GM21360 (cell line): ENCODE data around the gene GBA2.

ENCODE experiments used
- ATAC-seq: cut with Tn5 transposase; IDR thresholded peaks from one replicate; pipeline ENCODE4 v1.9.1; 2021; ENCODE audit warnings: mild to moderate bottlenecking, moderate library complexity; ENCODE audit not compliant: unreplicated experiment

Gene GBA2

GRCh38 chr9:35740243-35740642 lies 8.8 kb downstream of the GBA2 start:
- ATAC-seq: no peak

- no peak for ATAC-seq
These were observed 10.1 kb downstream of the GBA2 start for GRCh38 chr9:35738924-35739323.

DNA sequence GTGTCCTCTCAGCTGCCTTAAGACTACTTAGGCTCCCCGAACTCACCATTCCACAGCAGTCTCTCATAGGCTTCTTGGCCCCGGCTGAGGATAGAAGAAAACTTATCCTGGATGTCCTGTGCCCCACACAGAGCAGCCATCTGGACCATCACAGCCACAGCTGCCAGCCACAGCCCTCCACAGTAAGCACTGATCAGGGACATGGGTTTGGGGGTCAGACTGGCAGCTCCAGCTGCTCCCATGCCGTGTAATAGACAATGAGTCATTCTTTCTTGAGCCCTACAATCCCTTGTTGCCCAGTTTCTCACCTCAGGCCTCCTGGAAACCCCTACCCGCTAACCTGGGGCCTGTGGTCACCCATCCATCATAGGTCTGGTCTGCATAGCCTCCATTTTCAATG lies 10.8 kb downstream of the GBA2 start:
- ATAC-seq: no peak

GRCh38 chr9:35737143-35737542 lies 11.9 kb downstream of the GBA2 start:
- ATAC-seq: no peak

DNA sequence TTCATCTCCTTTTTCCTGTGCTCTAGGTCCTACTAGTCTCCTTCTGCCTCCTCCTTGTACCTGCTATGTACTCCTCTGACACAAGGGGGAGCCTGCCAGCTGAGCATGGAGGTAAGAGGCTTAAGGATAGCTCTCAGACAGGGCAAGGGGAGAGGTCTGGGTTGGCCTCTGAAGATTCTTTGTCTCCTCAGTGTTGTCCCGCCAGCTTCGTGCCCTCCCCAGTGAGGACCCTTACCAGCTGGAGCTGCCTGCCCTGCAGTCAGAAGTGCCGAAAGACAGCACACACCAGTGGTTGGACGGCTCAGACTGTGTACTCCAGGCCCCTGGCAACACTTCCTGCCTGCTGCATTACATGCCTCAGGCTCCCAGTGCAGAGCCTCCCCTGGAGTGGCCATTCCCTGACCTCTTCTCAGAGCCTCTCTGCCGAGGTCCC lies 12.8 kb downstream of the GBA2 start:
- ATAC-seq: no peak

- ATAC-seq: no peak
These were observed 14.9 kb downstream of the GBA2 start for GRCh38 chr9:35734096-35734495.

- ATAC-seq: peak; percentile 1
These were observed 16.1 kb downstream of the GBA2 start for GRCh38 chr9:35732800-35733541.

GRCh38 chr9:35732185-35732799 lies 16.7 kb downstream of the GBA2 start, which contains the start of the genes CREB3 and TLN1:
Gene CREB3 (plus strand): TSS chr9:35732666. CDS start chr9:35732773, 107 bp downstream.
Gene TLN1 (minus strand): TSS chr9:35732195. CDS start chr9:35725694, 6,501 bp downstream.
- ATAC-seq: peak; percentile 71

DNA sequence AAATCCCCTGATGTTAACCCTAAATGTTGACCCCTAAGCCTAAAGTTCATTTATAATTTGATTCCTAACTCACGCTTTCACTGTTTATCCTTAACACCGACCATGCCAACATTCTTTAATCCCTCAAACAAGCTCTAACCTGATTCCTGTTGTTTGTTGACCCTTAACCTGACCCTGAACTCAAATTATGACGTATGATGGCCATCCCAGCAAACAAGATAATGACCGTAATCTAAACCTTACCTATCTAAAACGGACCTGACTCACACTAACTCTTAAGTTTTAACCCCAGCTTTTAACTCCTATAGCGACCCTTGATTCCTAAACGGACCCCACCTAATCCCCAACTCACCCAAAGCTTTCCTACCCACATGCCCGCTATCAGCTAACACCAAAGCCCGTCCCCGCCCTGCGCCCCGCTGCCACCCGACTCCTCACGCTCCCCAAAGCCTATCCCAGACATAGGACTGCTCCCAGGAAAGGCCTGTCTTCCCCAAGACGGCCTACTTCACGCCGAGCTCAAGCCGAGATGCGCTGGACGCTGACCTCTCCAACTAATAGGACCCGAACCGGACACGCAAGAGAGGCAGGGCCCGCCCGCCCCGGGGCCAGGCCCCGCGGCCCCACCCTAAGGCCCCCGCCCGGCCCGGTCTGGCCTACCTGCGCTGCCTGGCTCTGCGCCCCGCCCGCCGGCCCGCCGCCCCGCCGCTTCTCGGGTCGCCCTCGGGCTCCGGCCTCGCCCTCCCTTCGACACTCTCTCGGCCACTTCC lies 17.4 kb downstream of the GBA2 start:
- ATAC-seq: no peak

- no peak for ATAC-seq
These were observed 18.6 kb downstream of the GBA2 start for GRCh38 chr9:35730486-35730854.

DNA sequence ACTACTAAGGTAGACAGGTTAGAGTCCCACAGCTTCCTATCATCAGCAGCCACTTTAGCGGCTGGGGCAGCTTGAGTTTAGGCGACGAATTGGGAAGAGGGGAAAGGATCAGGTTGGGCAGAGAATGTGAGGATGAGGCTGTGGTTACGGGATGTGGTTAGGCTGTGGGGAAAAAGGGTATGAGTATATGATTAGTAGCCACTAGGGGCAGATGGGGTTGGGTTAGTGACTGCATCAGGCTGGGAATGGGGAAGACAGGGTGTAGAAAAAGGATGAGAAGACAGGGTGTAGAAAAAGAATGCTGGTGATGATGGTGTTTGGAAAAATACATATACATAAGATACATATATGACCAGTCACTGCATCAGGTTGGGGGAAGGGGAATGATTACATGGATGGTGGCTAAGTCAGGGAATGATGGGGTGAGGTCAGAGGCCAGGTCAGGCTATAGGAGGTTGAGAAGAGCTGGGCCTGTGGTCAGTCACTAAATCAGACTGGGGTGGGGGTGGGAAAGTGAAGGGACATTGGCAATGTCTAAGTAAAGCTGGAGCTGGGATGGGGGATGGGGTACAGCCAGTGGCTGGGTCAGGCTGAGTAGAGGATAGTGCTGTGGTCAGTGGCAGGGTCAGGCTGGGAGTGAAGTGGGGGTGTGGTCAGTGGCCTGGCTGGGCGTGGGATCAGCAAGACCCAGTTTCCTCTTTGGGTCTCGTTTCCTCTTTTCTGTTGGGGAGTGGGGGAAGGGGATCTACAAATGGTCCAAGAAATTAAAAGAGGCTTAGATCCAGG lies 19.1 kb downstream of the GBA2 start:
- no peak for ATAC-seq

- no peak for ATAC-seq
These were observed 19.9 kb downstream of the GBA2 start for GRCh38 chr9:35729101-35729500.

DNA sequence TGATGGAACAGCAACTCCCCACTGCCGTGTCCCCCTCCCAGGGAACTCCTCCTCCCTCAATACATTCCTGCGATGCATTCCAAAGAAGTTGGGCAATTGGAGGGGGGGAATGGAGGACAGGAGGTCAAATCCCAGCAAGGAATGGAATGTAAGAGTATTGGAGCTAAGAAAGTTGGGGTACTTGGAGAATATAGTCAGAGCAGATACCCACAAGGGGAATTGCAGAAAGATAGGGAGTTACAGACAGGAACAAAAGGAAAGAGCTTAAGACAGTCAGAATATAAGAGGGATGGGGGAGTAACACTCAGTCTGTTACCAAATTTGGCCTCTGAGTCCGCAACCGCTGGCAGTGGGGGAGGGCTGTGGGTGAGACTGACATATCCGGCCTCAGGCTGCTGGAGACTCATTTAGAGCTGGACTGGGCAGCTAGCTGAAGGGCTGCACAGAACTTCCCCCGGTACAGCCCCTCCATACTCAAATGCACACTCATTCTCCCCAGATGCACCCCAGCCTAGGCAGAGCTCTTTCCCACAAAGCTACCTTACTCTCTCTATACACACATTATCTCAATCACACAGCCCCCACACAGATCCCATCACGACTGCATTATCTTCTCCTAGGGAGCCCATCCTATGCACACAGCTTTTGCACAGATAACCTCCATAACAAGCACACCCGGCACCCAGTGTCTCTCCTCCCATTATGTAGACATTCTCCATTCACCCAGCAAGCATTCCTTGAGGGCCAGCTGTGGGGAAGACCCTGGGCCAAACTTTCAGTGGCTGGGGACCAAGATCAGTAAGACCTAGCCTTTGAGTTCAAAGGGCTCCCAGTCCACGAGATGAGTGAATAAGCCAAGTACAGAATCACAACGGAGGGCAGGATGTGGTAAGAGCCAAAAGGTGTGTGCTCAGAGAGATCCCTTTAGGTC lies 20.7 kb downstream of the GBA2 start:
- ATAC-seq: no peak

- ATAC-seq: no peak
These were observed 21.4 kb downstream of the GBA2 start for GRCh38 chr9:35727676-35728040.

- no peak for ATAC-seq
These were observed 22.1 kb downstream of the GBA2 start for GRCh38 chr9:35726931-35727330.

DNA sequence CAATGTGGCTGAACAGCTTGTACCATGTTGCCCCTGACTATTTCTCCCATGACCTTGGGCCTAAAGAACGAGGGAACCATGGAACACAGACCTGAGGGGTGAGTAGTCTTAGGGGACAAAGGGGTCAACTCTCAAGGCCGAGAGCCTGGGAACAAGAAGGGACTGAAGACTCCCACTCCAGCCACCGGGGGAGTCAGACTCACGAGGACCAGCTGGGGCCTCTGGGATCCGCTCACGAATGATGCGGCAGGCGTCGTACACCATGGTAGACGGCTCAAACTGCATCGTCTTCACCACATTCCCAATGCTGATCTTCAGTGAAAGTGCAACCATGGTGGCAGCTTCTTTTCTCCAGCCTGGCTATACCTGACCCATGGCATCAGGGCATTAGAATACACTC lies 23.7 kb downstream of the GBA2 start:
- ATAC-seq: no peak

- ATAC-seq: no peak
These were observed 25.1 kb downstream of the GBA2 start for GRCh38 chr9:35723908-35724307.

- ATAC-seq: no peak
These were observed 25.6 kb downstream of the GBA2 start for GRCh38 chr9:35723426-35723825.

DNA sequence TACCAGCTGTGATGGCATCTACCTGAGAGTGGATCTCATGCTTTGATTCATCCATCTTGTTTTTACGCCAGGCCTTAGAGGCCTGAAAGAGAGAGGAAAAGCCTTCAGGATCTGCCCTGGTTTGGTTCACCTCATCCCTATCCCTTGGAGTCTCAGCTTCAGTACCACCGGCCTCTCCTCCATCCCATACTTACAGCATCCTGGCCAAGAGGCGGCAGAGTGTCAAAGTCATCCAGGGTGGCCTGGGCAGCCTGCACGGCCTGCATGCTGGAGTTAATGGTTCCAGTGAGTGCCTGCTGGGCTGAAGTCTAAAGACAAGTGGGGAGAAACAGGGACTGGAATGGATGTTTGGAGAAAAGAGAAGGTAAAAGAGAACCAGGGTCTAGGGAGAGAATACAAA lies 29.5 kb downstream of the GBA2 start:
- no peak for ATAC-seq
